Loucy (cell line): ENCODE data around the gene TRIO.

Experiments used
- H2AFZ ChIP-seq: fragments of 200-600 bp; sonication (generic); 2 replicates; pipeline ENCODE4 v1.6.0; 2016; ENCODE audit warnings: antibody characterized with exemption, mild to moderate bottlenecking, low read length, moderate library complexity
- H3F3A ChIP-seq: fragments of 200-600 bp; 2 replicates; pipeline ENCODE4 v1.6.0; 2016; ENCODE audit warnings: antibody characterized with exemption, low read depth, mild to moderate bottlenecking
- H3K27me3 ChIP-seq: fragments of 200-600 bp; sonication (generic); 2 replicates; pipeline ENCODE4 v1.6.1; 2014; ENCODE audit warnings: low read length, mild to moderate bottlenecking; ENCODE audit not compliant: insufficient read depth, poor library complexity, severe bottlenecking
- H3K36me3 ChIP-seq: fragments of 200-600 bp; sonication (generic); 2 replicates; pipeline ENCODE4 v1.6.1; 2016; ENCODE audit warnings: low read length; ENCODE audit not compliant: insufficient read depth
- H3K4me1 ChIP-seq: fragments of 200-600 bp; sonication (generic); 2 replicates; pipeline ENCODE4 v1.5.1; 2014; ENCODE audit warnings: low read length, mild to moderate bottlenecking; ENCODE audit not compliant: insufficient read depth, poor library complexity, severe bottlenecking
- H3K4me2 ChIP-seq: fragments of 200-600 bp; sonication (generic); 2 replicates; pipeline ENCODE4 v1.6.0; 2014; ENCODE audit warnings: antibody characterized with exemption, low read length, low read depth, mild to moderate bottlenecking; ENCODE audit not compliant: poor library complexity, severe bottlenecking
- H3K4me3 ChIP-seq: fragments of 200-600 bp; sonication (generic); 2 replicates; pipeline ENCODE4 v1.5.1; 2014; ENCODE audit warnings: low read length, mild to moderate bottlenecking, mixed read lengths; ENCODE audit not compliant: poor library complexity, severe bottlenecking
- H3K79me2 ChIP-seq: fragments of 200-600 bp; sonication (generic); 2 replicates; pipeline ENCODE4 v1.6.1; 2014; ENCODE audit warnings: low read length; ENCODE audit not compliant: insufficient read depth
- H3K9ac ChIP-seq: fragments of 200-600 bp; sonication (generic); 2 replicates; pipeline ENCODE4 v1.6.0; 2014; ENCODE audit warnings: mild to moderate bottlenecking, low read depth, low read length, moderate library complexity; ENCODE audit not compliant: poor library complexity, severe bottlenecking
- H3K9me2 ChIP-seq: fragments of 200-600 bp; sonication (generic); replicated peaks from 2 replicates; pipeline ENCODE4 v1.6.1; 2016; ENCODE audit warnings: low read depth, low read length, mixed read lengths
- H3K9me3 ChIP-seq: fragments of 200-600 bp; sonication (generic); 2 replicates; pipeline ENCODE4 v1.6.1; 2014; ENCODE audit warnings: mild to moderate bottlenecking, antibody characterized with exemption, low read length, low read depth; ENCODE audit not compliant: insufficient read depth
- H4K20me1 ChIP-seq: fragments of 200-600 bp; sonication (generic); 2 replicates; pipeline ENCODE4 v1.6.0; 2014; ENCODE audit warnings: antibody characterized with exemption, low read length, mild to moderate bottlenecking; ENCODE audit not compliant: insufficient read depth, poor library complexity, severe bottlenecking
- CTCF ChIP-seq: fragments of 200-600 bp; sonication (generic); conservative IDR thresholded peaks from 2 replicates; pipeline ENCODE4 v1.5.1; 2014; ENCODE audit warnings: mild to moderate bottlenecking, antibody characterized with exemption, low read length
- EZH2phosphoT487 ChIP-seq: fragments of 200-600 bp; IDR thresholded peaks from 2 replicates; pipeline ENCODE4 v1.6.1; 2018; ENCODE audit warnings: antibody characterized with exemption, mild to moderate bottlenecking, moderate library complexity, borderline replicate concordance

TRIO gene

GRCh38 chr5:14313986-14314690 is 171.0 kb downstream of the TRIO start:
- H4K20me1 ChIP-seq, result no peaks in the 10 kb centered on the region
- TF ChIP-seq EZH2phosphoT487 (no peak), CTCF (no peak)
- no peak overlapping the region for H3K9ac ChIP-seq
- no peak overlapping the region for H3K4me2 ChIP-seq
- H3F3A ChIP-seq, result no peaks in the 10 kb centered on the region
- no peaks in the 10 kb centered on the region for H3K79me2 ChIP-seq
- H3K4me3 ChIP-seq, result no peak overlapping the region
- H2AFZ ChIP-seq, result no peak overlapping the region
- H3K4me1 ChIP-seq, result no peaks in the 10 kb centered on the region
- no peaks in the 10 kb centered on the region for H3K9me2 ChIP-seq
- no peaks in the 10 kb centered on the region for H3K27me3 ChIP-seq
- peaks cover 69% of the 10 kb centered on the region; the same call in 1 of the 2 replicates for H3K36me3 ChIP-seq
- H3K9me3 ChIP-seq, result no peaks in the 10 kb centered on the region

DNA sequence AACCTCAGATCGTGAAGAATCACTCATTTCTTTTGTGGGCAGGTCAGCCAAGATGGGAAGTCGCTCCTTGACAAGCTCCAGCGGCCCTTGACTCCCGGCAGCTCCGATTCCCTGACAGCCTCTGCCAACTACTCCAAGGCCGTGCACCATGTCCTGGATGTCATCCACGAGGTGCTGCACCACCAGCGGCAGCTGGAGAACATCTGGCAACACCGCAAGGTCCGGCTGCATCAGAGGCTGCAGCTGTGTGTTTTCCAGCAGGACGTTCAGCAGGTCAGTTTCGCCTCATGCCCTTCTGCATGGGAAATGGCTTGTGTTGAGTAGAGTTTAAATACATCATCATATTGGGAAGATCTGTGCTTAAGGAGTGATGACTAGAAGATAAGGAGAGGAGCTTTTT is 173.3 kb downstream of the TRIO start:
- Histone ChIP-seq H3K27me3 (no peaks in the 10 kb centered on the region), H3K4me3 (no peak overlapping the region), H3K9me3 (no peaks in the 10 kb centered on the region), H3K4me2 (no peak overlapping the region), H3K36me3 (peaks cover 68% of the 10 kb centered on the region; the same call in 1 of the 2 replicates), H2AFZ (no peak overlapping the region), H3K9me2 (no peaks in the 10 kb centered on the region), H3F3A (no peaks in the 10 kb centered on the region), H3K79me2 (no peaks in the 10 kb centered on the region), H3K9ac (no peak overlapping the region), H3K4me1 (no peaks in the 10 kb centered on the region), H4K20me1 (no peaks in the 10 kb centered on the region)
- TF ChIP-seq CTCF (no peak), EZH2phosphoT487 (no peak)

GRCh38 chr5:14319102-14319501 is 176.0 kb downstream of the TRIO start:
- H3K36me3 ChIP-seq, result peaks cover 55% of the 10 kb centered on the region; the same call in 1 of the 2 replicates
- H3K4me1 ChIP-seq, result no peaks in the 10 kb centered on the region
- H3K9me2 ChIP-seq, result no peaks in the 10 kb centered on the region
- H2AFZ ChIP-seq, result no peak overlapping the region
- no peaks in the 10 kb centered on the region for H4K20me1 ChIP-seq
- no peaks in the 10 kb centered on the region for H3F3A ChIP-seq
- no peak overlapping the region for H3K4me2 ChIP-seq
- H3K4me3 ChIP-seq, result no peak overlapping the region
- TF ChIP-seq CTCF (no peak), EZH2phosphoT487 (no peak)
- H3K27me3 ChIP-seq, result no peaks in the 10 kb centered on the region
- H3K79me2 ChIP-seq, result no peaks in the 10 kb centered on the region
- H3K9ac ChIP-seq, result no peak overlapping the region
- H3K9me3 ChIP-seq, result no peaks in the 10 kb centered on the region
